H7 (cell line): ENCODE data around the gene KRTAP10-3. TPM values are rescaled to one million over a fixed set of nuclear protein-coding genes. Genes with fewer than 3 reads are reported as not detected.
A peak's percentile ranks its signal among the peaks of the same experiment; 100 is the strongest.
"Not testable (repeated sequence)": the region's sequence is repeated elsewhere in the genome, so short reads cannot be mapped to it uniquely, and the experiment has no call there.

ENCODE experiments used
- DNase-seq: peaks from one replicate; pipeline ENCODE4 v3.0.0; 2012
- H3K27me3 ChIP-seq: 2 replicates; pipeline ENCODE4 v1.6.0; 2011; ENCODE audit warnings: mild to moderate bottlenecking, low read length; ENCODE audit not compliant: control insufficient read depth, insufficient read depth
- H3K36me3 ChIP-seq: replicated peaks from 2 replicates; pipeline ENCODE4 v1.5.1; 2011; ENCODE audit warnings: low read length; ENCODE audit not compliant: control insufficient read depth, insufficient read depth
- H3K4me3 ChIP-seq: 2 replicates; pipeline ENCODE4 v1.5.1; 2011; ENCODE audit warnings: low read depth, mild to moderate bottlenecking, control low read depth, low read length, moderate library complexity; ENCODE audit not compliant: insufficient read depth
- total RNA-seq: library from RNA; depleted of rRNA; stranded (reverse); fragments of >200 nt; shearing (Covaris generic); gene quantifications from 2 replicates; pipeline ENCODE4 v1.2.3, GENCODE V29; 2014; rRNA removed

KRTAP10-3 gene, protein sequence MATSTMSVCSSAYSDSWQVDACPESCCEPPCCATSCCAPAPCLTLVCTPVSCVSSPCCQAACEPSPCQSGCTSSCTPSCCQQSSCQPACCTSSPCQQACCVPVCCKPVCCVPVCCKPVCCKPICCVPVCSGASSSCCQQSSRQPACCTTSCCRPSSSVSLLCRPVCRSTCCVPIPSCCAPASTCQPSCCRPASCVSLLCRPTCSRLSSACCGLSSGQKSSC
- total RNA-seq: not detected in 2 replicates

DNA sequence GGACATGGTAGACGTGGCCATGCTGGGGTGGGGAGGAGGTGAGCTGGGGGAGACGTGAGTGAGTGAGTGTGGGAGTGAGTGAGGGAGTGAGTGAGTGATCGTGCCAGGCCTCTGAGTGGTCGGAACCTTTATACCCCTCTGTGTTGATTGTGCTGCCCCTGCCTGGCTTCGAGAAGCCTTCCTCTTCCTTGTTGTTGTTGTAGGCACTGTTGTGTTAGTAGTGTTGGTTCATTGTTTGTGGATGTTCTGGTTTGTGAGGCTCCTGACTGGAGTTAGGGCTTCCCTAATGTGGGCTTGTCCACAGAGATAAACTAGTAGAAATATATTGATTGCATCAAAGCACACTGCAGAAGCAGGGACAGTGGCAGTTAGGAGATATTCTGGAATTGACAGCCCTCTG lies at the start of gene KRTAP10-3:
TSS of gene KRTAP10-3 (minus strand) at position 101 of the 400 bp plus-strand sequence. CDS start at position 21, 80 bp downstream.
- DNase-seq: peak; percentile 20
- Histone ChIP-seq H3K4me3 (no peak within 1 kb of the TSS), H3K27me3 (no peaks in the 10 kb centered on the region), H3K36me3 (no peaks in the 10 kb centered on the region)

DNA sequence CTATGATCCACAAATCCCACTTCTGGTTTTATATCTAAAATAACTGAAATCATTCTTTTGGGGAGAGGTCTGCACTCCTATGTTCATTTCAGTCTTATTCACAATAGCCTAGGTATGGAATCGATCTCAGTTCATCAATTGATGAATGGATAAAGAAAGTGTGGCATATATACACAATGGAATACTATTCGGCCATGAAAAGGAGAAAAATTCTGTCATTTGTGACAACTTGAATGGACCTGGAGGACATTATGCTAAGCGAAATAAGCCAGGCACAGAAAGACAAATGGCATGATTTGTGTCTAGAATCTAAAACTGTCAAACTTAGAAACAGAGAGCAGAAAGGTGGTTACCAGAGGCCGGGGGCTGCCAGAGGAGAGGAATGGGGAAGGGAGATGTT lies 47.9 kb upstream of the KRTAP10-3 start:
- Histone ChIP-seq H3K4me3 (no peak overlapping the region), H3K36me3 (no peaks in the 10 kb centered on the region), H3K27me3 (no peaks in the 10 kb centered on the region)
- DNase-seq: no peak

DNA sequence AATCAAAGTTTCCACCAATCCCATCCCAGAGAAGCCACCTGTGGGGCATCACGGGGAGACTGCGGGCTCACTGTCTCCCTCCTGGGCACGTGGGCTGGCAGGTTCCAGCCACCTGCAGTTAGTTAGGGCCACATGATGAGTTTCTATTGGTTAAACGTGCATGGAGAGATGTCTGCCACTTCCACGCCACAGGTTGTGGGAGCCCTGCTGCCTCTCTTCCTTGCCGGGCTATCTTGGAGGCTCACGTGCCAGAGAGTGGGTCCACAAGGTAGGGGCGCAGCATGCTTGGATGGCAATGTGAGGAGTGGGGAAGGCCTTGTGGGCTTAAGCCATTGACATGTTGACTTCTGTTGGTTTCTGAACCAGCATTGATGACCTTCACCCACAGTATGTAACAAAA lies 45.3 kb upstream of the KRTAP10-3 start:
- DNase-seq: no peak
- H3K27me3 ChIP-seq: no peaks in the 10 kb centered on the region
- H3K4me3 ChIP-seq: no peak overlapping the region
- no peaks in the 10 kb centered on the region for H3K36me3 ChIP-seq

DNA sequence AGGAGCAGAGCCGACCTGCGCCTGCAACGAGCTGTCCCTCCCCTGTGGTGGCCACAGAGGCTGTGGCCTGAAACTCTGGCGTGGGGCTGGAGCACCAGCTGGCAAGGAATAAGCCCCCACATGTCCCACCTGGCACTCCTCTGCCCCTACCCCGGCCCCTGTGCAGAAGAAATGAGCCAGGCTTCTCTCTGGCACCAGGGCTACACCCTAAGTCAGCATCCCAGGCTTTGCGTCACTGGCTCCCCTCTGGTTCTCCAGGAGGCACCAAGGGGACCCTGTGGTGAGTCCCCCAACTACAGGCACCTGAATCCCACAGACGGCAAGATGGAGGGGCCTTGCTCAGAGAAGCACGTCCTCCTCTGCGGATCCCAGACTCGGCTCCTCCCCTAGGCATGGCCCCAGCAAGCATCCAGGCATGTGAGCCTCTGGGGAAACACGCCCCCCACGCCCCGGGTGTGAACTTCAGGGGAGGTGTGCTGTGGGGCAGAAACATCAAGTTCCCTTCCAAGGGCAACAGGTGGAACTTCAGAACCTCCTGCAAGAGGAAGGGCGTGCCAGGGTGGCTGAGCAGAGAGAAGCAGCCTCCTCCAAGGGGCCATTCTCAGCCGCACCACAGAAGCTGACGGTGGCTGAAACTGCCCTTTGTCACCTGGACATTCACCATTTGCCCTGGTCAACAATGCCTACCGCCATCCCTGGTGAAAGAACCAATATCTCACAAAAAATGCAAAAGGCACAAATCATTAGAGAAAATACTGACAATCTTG lies 44.7 kb upstream of the KRTAP10-3 start:
- Histone ChIP-seq H3K4me3 (no peak overlapping the region), H3K27me3 (no peaks in the 10 kb centered on the region), H3K36me3 (no peaks in the 10 kb centered on the region)
- DNase-seq: no peak

DNA sequence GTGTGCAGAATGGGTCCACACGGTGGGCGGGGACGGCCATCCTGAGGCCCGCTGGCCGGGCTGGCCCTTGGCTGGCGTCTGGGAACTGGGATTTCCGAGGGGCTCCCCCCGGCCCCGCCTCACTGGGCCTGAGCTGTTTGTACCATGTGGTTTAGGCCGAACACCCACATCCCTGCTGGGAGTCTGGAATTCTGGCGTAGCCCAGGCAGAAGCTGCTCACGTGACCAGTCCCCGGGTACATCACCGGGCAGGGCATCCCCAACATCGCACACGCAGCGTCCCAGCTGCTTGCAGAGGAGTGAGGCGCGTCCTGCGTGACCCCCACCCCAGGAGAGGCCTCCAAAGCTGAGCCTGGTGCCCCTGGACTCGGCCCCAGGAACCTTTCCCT lies 43.9 kb upstream of the KRTAP10-3 start:
- Histone ChIP-seq H3K4me3 (no peak overlapping the region), H3K36me3 (no peaks in the 10 kb centered on the region), H3K27me3 (no peaks in the 10 kb centered on the region)
- no peak for DNase-seq

DNA sequence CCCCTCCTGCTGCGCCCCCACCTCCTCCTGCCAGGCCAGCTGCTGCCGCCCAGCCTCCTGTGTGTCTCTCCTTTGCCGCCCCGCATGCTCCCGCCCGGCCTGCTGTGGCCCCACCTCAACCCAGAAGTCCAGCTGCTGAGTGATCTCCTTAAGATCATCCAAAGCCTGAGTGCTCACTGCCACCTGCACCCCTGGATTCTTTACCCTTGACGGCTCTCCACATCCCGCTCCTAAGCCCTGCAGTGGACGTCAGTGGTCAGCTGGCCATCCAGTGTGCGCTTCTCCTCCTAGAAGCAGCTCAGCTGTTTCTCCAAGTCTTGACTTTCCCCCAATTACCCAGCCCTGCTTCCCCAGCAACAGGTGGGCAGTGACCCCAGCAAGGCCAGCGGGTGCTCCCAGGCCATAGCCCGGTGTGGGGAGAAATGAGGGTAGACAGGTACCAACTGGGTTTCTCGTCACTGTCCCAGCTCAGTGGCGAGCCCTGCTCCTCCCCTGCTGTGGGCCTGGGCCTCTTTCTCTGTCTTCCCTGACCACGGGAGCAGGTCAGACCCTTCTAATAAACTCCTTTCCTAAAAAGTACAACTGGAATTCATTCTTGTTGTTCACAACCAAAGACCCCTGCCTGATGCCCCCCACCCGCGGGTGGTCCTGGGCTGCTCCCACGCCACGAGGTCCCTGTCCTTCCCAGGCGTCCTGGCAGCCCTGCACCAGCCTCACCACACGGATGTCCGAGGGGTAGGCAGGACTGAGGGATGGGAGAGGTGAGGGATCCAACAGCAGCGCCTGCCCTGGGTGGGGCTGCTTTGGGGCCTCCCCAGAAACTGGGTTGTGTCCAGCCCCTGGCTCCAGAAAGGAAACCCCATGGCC lies 43.2 kb upstream of the KRTAP10-3 start:
- Histone ChIP-seq H3K4me3 (no peak overlapping the region), H3K36me3 (no peaks in the 10 kb centered on the region), H3K27me3 (no peaks in the 10 kb centered on the region)
- DNase-seq: peak; percentile 42

DNA sequence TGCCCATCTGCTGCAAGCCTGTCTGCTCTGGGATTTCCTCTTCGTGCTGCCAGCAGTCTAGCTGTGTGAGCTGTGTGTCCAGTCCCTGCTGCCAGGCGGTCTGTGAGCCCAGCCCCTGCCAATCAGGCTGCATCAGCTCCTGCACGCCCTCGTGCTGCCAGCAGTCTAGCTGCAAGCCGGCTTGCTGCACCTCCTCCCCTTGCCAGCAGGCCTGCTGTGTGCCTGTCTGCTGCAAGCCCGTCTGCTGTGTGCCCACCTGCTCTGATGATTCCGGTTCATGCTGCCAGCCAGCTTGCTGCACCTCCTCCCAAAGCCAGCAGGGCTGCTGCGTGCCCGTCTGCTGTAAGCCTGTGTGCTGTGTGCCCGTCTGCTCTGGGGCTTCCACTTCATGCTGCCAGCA lies 42.5 kb upstream of the KRTAP10-3 start:
- not testable (repeated sequence) for H3K4me3 ChIP-seq, DNase-seq, H3K27me3 ChIP-seq, H3K36me3 ChIP-seq

DNA sequence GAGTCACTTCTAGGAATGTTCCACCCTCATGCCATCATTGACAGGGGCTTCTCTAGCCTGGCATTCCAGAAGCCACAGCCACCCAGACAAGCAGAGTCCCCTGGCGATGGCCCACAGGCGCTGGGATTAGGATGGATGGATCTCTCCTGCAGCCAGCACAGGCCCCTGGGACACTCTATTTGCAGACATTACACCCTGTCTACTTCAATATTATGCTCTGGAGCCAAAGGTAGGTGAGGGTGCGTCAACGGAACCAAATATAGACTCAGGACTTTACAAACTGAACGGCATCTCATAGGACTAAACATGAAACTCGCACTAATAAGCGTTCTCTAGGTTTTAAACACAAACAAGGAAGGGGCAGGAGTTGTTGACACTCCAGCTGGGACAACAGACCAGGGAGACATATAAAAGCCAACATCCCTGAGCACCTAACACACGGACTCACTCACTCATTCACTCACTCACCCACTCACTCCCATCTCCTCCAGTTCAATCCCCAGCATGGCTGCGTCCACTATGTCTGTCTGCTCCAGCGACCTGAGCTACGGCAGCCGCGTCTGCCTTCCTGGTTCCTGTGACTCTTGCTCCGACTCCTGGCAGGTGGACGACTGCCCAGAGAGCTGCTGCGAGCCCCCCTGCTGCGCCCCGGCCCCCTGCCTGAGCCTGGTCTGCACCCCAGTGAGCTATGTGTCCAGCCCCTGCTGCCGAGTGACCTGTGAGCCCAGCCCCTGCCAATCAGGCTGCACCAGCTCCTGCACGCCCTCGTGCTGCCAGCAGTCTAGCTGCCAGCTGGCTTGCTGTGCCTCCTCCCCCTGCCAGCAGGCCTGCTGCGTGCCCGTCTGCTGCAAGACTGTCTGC lies 41.8 kb upstream of the KRTAP10-3 start, which contains the start of gene KRTAP10-7:
TSS of gene KRTAP10-7 (plus strand) at position 480 of the 861 bp plus-strand sequence. CDS start at position 505, 25 bp downstream.
- H3K36me3 ChIP-seq, H3K4me3 ChIP-seq, DNase-seq, H3K27me3 ChIP-seq: not testable (repeated sequence)

DNA sequence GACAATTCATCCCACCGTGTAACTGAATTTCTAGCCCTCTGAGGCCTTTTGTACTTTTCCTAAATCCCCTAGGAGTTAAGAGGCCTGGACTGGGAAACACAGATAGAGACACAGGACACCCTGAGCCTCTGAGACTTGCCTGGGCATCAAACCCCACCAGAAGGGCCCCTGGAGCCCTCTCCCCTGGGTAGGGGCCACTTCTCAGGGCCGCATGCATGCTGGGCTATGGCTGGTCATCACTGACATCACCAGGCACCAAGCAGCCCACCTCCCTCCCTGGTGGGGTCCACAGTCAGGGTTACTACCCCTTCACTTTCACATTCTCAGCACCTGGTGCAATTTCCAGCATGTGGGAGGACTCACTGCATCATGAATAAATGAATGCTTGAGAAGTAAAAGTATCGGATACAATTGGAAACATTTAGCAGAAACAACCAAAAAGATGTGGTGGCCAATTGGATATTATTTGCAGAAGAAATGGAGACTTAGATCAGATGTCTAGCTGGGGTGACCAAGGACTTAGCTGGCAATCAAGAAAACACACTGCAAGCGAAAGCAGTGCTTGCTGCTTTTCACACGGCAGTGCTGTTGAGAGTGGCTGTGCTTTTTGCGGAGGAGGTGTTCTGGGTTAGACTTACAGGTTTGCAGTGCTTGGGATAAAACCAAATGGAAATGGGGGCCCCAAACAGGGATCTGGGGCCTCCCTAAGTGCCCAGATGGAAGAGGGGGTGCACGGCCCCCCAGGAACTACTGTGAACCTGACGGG lies 40.9 kb upstream of the KRTAP10-3 start:
- no peak overlapping the region for H3K4me3 ChIP-seq
- no peaks in the 10 kb centered on the region for H3K27me3 ChIP-seq
- no peak for DNase-seq
- no peaks in the 10 kb centered on the region for H3K36me3 ChIP-seq

DNA sequence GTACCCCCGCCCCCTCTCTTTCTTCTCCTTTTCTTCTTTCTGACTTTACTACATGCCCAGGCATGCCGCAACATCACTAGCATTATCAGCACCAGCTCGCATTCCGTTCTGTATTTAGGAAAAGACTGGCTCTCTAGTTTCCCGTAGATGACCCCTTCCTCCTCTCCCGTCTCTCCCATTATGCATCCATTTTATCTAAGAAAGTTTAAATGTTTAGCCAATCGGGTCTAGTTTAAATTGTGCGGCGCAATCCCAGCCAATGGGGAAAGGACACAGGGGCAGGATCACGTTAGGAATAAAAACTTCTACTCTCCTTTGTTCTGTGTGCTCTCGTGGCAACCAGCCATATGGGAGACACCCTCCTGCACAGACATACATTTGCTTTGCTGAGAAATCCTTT lies 39.5 kb upstream of the KRTAP10-3 start:
- H3K36me3 ChIP-seq: no peaks in the 10 kb centered on the region
- H3K4me3 ChIP-seq: no peak overlapping the region
- peak; percentile 43 for DNase-seq
- H3K27me3 ChIP-seq: no peaks in the 10 kb centered on the region

DNA sequence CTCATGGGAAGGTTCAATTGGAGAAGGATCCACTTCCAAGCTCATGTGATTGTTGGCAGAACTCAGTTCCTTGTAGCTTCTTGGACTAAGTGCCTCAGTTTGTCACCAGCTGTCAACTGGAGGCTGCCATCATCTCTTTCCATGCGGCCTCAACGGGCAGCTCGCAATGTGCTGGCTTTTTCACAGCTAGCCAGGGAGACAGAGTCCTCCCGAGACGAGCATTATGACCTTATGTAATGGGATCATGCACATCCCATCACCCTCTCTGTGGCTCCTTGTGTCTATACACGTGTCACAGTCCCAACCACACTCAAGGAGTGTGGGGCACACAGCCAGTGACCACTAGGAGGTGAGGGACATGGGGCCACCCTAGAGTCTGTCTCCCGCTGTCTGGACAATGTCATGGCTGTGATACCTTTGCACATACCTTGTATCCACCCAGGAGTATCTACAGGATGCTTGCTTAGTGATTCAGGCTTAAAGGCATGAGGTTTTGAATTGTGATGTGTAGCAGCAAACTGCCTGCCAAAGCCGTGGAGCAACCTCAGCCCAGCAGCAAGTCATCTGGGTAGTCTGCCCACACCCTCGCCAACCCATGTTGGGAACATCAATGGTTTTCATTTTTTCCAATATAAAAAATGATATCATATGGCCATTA lies 37.6 kb upstream of the KRTAP10-3 start:
- Histone ChIP-seq H3K4me3 (no peak overlapping the region), H3K27me3 (no peaks in the 10 kb centered on the region), H3K36me3 (no peaks in the 10 kb centered on the region)
- no peak for DNase-seq

DNA sequence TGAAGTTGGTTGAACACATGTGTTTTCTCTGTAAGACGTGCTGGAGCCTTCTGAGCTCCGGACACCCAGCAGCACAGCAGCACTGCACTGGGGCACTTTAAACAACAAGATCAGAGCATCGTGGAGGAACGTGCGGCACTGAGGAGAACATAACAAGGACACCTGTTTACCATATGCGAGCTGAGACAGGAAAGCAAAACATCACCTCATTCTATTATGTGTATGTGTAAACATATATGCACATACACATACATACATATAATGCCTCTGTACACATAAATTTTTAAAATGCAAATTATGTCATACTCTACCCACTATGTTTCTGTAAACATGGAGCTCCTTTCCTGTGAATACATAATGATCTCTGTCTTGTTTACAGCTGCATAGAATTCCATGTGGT lies 36.9 kb upstream of the KRTAP10-3 start:
- no peak for DNase-seq
- H3K36me3 ChIP-seq: no peaks in the 10 kb centered on the region
- no peak overlapping the region for H3K4me3 ChIP-seq
- H3K27me3 ChIP-seq: no peaks in the 10 kb centered on the region

DNA sequence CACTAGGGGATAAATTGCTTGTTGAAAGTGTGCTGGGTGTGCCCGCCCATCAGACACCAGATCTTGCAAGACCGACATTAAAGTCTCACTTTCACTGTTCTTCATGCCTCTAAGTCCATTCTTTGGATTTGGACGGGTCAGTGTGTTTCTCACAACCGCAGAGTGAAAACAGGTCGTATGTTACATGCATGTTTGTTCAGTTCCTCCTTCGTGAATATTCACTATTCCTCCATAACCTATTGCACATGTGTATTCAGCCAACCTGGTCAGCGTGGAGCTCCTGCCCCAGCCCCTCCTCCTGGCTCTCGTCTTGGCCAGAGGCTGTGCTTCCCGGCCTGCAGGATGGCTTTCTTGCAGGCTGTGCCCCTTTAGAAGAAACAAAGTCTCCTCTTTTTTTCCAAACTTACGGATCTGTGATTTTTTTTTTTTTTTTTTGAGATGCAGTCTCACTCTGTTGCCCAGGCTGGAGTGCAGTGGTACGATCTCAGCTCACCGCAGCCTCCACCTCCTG lies 35.9 kb upstream of the KRTAP10-3 start:
- no peaks in the 10 kb centered on the region for H3K36me3 ChIP-seq
- no peak for DNase-seq
- no peaks in the 10 kb centered on the region for H3K27me3 ChIP-seq
- H3K4me3 ChIP-seq: no peak overlapping the region
